Epithelial cell of esophagus (primary cell): ENCODE results near the gene KRTAP10-4.

Source experiments
- DNase-seq: peaks from one replicate; pipeline ENCODE4 v3.0.0; 2010; ENCODE audit warnings: low read depth
- H3K4me3 ChIP-seq: 2 replicates; pipeline ENCODE4 v1.5.1; 2011; ENCODE audit warnings: mild to moderate bottlenecking, low read length, control low read depth
- CTCF ChIP-seq: IDR thresholded peaks from 2 replicates; pipeline ENCODE4 v1.5.1; 2011; ENCODE audit warnings: low read depth, mild to moderate bottlenecking, low read length, control low read depth, inconsistent platforms; ENCODE audit not compliant: insufficient read depth; ENCODE audit errors: missing control alignments

KRTAP10-4 gene

GRCh38 chr21:44528634-44528995 is 44.9 kb upstream of the KRTAP10-4 start:
- no peak overlapping the region for H3K4me3 ChIP-seq
- DNase-seq = no peak
- no peak for TF ChIP-seq CTCF

- H3K4me3 ChIP-seq = no peak overlapping the region
- no peak for TF ChIP-seq CTCF
- no peak for DNase-seq
These were observed 44.5 kb upstream of the KRTAP10-4 start for GRCh38 chr21:44529011-44529421.

DNA sequence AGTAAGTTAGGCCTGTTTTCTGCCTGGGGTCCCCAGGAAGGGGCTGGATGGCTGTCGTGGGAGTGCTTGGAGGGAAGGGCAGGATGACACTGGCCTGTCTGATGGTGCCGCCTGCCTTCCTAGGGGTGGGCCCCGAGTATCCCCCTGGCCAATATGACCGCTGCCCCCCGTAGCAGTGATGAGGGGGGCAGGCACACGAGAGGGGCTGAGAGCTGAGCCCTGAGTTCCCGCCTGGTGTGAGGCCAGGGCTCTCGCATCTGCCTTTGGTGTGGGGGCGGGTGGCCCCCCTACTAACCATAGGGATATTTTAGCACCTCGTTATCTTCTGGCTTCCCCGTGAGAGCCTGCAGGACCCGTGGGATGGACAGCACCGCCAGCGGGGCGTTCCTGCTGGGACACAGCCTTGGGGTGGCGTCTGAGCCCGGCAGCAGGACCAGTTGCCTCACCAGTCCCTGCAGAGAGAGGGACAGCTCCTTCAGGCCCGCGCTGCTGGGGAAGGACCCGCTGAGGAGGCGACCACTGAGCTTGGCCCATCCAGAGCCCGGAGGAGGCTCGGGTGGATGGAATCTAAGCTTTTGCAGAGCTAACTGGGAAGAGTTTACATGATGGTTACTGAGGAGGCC is 43.9 kb upstream of the KRTAP10-4 start:
- DNase-seq = no peak
- TF ChIP-seq CTCF = no peak
- H3K4me3 ChIP-seq = no peak overlapping the region

GRCh38 chr21:44530221-44530902 is 43.2 kb upstream of the KRTAP10-4 start:
- no peak for DNase-seq
- no peak overlapping the region for H3K4me3 ChIP-seq
- no peak for TF ChIP-seq CTCF

DNA sequence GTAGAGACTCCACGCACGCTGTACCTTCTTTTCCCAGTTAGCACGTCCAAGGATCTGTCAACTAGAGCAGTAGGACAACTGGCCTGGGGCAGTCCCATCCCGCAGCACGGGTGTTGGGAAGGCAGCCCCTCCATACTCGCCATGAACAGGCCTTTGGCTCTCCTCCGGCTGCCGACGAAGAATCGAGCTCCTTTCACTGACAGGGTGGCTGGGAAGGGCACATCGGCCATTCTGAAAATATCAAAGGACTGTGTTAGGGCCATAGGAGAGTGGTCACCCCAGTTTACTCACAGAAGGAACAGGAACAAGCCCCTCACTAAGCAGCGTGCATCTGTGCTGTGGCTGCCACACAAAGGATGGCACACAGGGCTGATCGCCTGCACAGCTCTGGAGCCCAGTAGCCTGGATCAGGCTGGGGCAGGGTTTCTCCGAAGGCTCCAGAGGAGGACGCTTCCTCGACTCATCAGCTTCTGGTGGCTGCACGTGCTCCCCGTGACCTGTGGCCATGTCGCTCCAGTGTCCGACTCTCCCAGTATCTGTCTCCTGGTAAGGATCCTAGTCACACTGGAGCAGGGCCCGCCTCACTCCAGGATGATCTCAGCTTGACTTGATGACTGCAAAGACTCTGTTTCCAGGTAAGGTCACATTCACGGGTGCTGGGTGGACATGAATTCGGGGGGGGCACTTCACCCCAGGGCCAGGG is 42.5 kb upstream of the KRTAP10-4 start:
- no peak for DNase-seq
- H3K4me3 ChIP-seq = no peak overlapping the region
- TF ChIP-seq CTCF = no peak

- DNase-seq = no peak
- no peak for TF ChIP-seq CTCF
- no peak overlapping the region for H3K4me3 ChIP-seq
These were observed 41.6 kb upstream of the KRTAP10-4 start for GRCh38 chr21:44531606-44532564.
